GM12874 (cell line): Measurements from ENCODE around the gene CLINT1.

Experiments
- CTCF ChIP-seq: IDR thresholded peaks from 2 replicates; pipeline ENCODE4 v1.5.1; 2011; ENCODE audit warnings: low read depth, mild to moderate bottlenecking, control low read depth, low read length, moderate library complexity; ENCODE audit not compliant: insufficient read depth

Gene CLINT1

GRCh38 chr5:157761690-157762621 is 97.0 kb downstream of the CLINT1 start:
- peak; percentile 73 for TF ChIP-seq CTCF

- no peak for TF ChIP-seq CTCF
Measured at GRCh38 chr5:157758706-157759105, 100.2 kb downstream of the CLINT1 start.

GRCh38 chr5:157756122-157756521 is 102.8 kb downstream of the CLINT1 start:
- no peak for TF ChIP-seq CTCF

DNA sequence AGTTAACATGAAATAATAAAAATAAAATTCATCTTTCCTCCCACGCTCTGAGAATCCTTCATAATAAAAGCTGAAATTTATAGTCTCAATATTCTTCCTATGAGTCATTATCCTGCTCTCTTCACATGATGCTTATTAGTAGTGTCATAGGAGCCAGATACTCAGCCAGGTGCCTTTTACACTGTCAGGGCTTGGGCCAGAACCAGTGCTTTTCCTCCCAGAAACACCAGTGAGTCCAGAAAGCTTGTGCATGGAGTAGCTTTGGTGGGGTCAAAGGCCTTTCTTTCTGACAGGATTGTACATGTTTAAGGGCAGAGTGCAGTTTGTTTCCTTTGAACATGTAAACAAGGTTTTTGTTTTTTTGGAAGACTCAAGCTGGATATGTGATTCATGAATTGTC is 108.6 kb downstream of the CLINT1 start:
- TF ChIP-seq CTCF = no peak

DNA sequence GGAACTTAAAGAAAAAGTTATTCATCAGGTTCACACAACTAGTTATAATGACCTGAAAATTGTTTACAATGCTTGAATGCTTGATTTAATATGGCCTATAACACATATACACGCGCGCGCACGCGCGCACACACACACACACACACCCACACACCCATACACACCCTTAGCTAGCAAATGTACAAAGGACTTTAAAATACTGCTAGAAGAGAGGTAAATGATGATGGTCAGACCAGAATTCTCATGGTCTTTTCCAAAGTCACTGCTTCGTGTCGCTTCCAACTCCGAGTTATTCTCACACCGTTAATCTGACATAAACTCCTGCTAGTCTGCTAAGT is 109.5 kb downstream of the CLINT1 start:
- TF ChIP-seq CTCF = no peak

DNA sequence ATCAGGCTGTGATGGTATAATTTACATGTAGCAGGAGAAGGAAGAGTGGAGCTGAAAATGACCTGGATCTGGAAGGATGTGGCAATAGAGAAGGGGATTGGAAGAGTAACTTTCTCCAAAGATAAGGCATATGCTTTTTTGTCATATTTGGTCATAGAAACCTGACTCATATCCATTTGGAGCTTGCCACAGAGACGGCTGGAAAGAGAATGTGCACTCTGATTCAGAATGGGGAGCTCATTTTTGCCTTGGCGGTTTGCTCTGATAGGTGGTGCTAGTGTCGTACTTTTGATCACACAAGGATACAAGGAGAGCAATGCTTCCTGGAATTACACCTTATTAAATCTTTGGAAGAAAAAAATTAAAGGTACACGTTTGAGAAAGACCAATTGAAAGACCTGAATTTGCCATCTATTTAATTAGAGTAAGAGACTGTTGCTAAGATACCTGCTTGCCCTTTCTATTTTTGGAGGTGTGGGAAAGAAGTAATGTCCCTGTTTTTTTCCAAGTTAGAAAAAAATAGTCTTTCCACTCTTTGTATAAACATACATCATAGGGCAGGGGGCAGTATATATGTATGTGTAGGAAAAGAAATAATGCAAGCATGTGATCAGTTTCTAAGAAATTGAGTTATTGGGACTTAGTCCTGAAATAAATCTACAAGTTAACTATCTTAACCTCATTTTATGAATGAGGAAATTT is 110.0 kb downstream of the CLINT1 start:
- TF ChIP-seq CTCF = no peak
